ENCODE results near the gene RAB24. TPM values are rescaled to one million over a fixed set of nuclear protein-coding genes. Genes with fewer than 3 reads are reported as not detected.

RAB24 gene
- total RNA-seq, 4 donors from 2014 or later = 18.9 to 38.9 (median 23.8) TPM

- no peak for ATAC-seq (ENCODE audit: low FRiP score)
- TF ChIP-seq, protein P1, sequence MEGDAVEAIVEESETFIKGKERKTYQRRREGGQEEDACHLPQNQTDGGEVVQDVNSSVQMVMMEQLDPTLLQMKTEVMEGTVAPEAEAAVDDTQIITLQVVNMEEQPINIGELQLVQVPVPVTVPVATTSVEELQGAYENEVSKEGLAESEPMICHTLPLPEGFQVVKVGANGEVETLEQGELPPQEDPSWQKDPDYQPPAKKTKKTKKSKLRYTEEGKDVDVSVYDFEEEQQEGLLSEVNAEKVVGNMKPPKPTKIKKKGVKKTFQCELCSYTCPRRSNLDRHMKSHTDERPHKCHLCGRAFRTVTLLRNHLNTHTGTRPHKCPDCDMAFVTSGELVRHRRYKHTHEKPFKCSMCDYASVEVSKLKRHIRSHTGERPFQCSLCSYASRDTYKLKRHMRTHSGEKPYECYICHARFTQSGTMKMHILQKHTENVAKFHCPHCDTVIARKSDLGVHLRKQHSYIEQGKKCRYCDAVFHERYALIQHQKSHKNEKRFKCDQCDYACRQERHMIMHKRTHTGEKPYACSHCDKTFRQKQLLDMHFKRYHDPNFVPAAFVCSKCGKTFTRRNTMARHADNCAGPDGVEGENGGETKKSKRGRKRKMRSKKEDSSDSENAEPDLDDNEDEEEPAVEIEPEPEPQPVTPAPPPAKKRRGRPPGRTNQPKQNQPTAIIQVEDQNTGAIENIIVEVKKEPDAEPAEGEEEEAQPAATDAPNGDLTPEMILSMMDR (IDR thresholded peaks at IDR 0.05) = no peak
- DNase-seq (ENCODE audit: low spot score) = no peak
These were observed 22.4 kb upstream of the RAB24 start for GRCh38 chr5:177325868-177326381.

- no peak for ATAC-seq (ENCODE audit: low FRiP score)
- no peak for DNase-seq (ENCODE audit: low spot score)
- TF ChIP-seq, protein P1 (IDR thresholded peaks at IDR 0.05) = no peak
These were observed 17.4 kb upstream of the RAB24 start for GRCh38 chr5:177320879-177321278.

DNA sequence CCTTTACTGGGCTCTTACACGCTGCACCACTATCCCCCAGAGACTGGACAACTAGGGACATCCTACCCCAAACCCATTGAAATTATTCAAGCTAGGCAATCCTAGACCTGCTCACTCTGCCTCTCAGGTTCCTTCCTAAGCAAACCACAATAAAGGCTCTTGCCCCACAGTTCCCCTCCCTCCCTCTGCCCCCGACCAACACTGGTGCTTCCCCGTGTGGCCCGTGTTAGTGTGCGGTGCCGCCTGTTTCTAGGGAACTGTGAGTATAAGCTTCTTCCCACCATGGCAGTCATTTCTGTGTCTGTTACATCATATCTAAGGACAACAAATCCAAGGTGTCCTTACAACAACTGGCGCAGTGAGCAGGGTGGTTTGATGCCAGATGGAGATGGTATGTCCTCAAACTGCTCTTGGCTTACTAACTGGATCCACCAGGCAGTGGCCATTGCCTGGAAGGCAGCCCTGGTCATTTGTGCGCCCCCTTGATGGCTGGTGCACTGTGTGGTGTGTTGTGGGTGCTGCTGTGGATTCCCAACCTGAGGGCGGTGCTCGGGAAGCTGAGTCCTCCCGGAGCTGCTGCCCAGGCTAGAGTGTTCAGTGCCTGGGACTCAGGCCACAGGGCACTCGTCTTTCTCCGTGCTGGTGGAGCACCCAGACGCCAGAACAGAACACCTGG, 16.5 kb upstream of the RAB24 start:
- ATAC-seq (ENCODE audit: low FRiP score) = no peak
- TF ChIP-seq, protein P1 (IDR thresholded peaks at IDR 0.05) = no peak
- no peak for DNase-seq (ENCODE audit: low spot score)

GRCh38 chr5:177317959-177318377, 14.4 kb upstream of the RAB24 start:
- TF ChIP-seq, protein P1 (IDR thresholded peaks at IDR 0.05) = peak in 1 of 3 donors; percentile 79
- no peak for ATAC-seq (ENCODE audit: low FRiP score)
- DNase-seq (ENCODE audit: low spot score) = peak; percentile 64

- ATAC-seq (ENCODE audit: low FRiP score) = no peak
- TF ChIP-seq, protein P1 (IDR thresholded peaks at IDR 0.05) = no peak
- DNase-seq (ENCODE audit: low spot score) = no peak
These were observed 12.5 kb upstream of the RAB24 start for GRCh38 chr5:177316005-177316404.

GRCh38 chr5:177315411-177315810, 11.9 kb upstream of the RAB24 start:
- DNase-seq (ENCODE audit: low spot score) (no peak), ATAC-seq (ENCODE audit: low FRiP score) (no peak)
- TF ChIP-seq, protein P1 (IDR thresholded peaks at IDR 0.05) = no peak

Measured in omental fat pad (tissue), 4 donors.